HCT116 (cell line): ENCODE results near the gene AGMAT.

Source experiments
- CTCF ChIP-seq, 3 experiments: fragments of 200-600 bp in 1 of 3; sonication (generic) in 1 of 3; IDR thresholded peaks in 2 of 3; conservative IDR thresholded peaks in 1 of 3; 2 replicates each; pipeline ENCODE4 v1.5.1; 2012 to 2017; ENCODE audit warnings: low read depth in 2 of 3, low read length in 2 of 3, antibody characterized with exemption in 1 of 3, borderline replicate concordance in 1 of 3, control low read depth in 1 of 3, mild to moderate bottlenecking in 1 of 3, mixed read lengths in 1 of 3, mixed run types in 1 of 3, moderate library complexity in 1 of 3; ENCODE audit not compliant: insufficient read depth in 1 of 3
- EZH2 ChIP-seq: fragments of 200-600 bp; sonication (generic); IDR thresholded peaks from 2 replicates; pipeline ENCODE4 v1.6.1; 2017; ENCODE audit warnings: antibody characterized with exemption, mixed run types

DNA sequence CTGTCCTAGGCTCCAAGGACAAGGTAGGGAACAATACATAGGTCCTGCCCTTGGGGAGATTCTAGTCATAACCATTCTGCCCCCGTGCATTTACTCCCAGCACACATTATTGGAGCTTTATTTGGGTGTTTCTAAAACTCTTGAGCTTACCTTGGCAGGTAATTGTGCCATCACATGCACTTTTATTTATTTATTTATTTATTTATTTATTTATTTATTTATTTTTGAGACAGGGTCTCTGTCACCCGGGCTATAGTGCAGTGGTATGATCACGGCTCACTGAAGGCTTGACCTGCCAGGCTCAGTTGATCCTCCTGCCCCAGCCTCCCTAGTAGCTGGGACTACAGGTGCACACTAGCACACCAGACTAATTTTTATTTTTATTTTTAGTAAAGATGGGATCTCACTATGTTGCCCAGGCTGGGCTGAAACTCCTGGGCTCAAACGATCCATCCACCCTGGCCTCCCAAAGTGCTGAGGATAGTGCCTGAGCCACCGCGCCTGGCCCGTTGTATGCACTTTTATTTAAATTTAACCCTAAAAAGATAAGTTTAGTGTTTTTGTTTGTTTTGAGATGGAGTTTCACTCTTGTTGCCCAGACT, 9.2 kb downstream of the AGMAT start:
- TF ChIP-seq EZH2, result no peak
- TF ChIP-seq CTCF (IDR thresholded peaks at IDR 0.05 in 2 of 3, conservative IDR thresholded peaks at IDR 0.05 in 1 of 3; ENCODE audit: borderline replicate concordance in 1 of 3, insufficient read depth in 1 of 3, low read depth in 2 of 3, low read length in 2 of 3), result no peak
